Superior temporal gyrus (tissue), 1 donor: ENCODE results near the gene DEGS1.

Source experiments
- DNase-seq: peaks from one replicate; pipeline ENCODE4 v3.0.0-alpha.2; 2016; ENCODE audit errors: extremely low spot score

The DEGS1 gene

GRCh38 chr1:224182866-224183590 is at the start of gene DEGS1:
TSS of gene DEGS1 (plus strand) at chr1:224183240. CDS start at chr1:224183337, 97 bp downstream.
- peak; percentile 76 for DNase-seq

- no peak for DNase-seq
Measured at GRCh38 chr1:224133741-224134299, 49.2 kb upstream of the DEGS1 start.

GRCh38 chr1:224137518-224137917 is 45.5 kb upstream of the DEGS1 start:
- no peak for DNase-seq

- no peak for DNase-seq
Measured at GRCh38 chr1:224138198-224138597, 44.8 kb upstream of the DEGS1 start.

GRCh38 chr1:224141693-224142092 is 41.3 kb upstream of the DEGS1 start:
- no peak for DNase-seq

- DNase-seq: no peak
Measured at GRCh38 chr1:224149709-224150108, 33.3 kb upstream of the DEGS1 start.

GRCh38 chr1:224151117-224151516 is 31.9 kb upstream of the DEGS1 start:
- no peak for DNase-seq

- DNase-seq: no peak
Measured at GRCh38 chr1:224157316-224157715, 25.7 kb upstream of the DEGS1 start.

- no peak for DNase-seq
Measured at GRCh38 chr1:224159541-224159940, 23.5 kb upstream of the DEGS1 start.

- no peak for DNase-seq
Measured at GRCh38 chr1:224160171-224160682, 22.8 kb upstream of the DEGS1 start.

GRCh38 chr1:224162768-224163167 is 20.3 kb upstream of the DEGS1 start:
- no peak for DNase-seq

GRCh38 chr1:224163311-224163710 is 19.7 kb upstream of the DEGS1 start:
- DNase-seq: no peak

GRCh38 chr1:224168859-224169380 is 14.1 kb upstream of the DEGS1 start:
- DNase-seq: no peak

GRCh38 chr1:224169718-224170270 is 13.2 kb upstream of the DEGS1 start:
- no peak for DNase-seq

- no peak for DNase-seq
Measured at GRCh38 chr1:224170343-224170742, 12.7 kb upstream of the DEGS1 start.

GRCh38 chr1:224170748-224171478 is 12.1 kb upstream of the DEGS1 start:
- no peak for DNase-seq

- DNase-seq: no peak
Measured at GRCh38 chr1:224172229-224172628, 10.8 kb upstream of the DEGS1 start.

GRCh38 chr1:224173523-224173922 is 9.5 kb upstream of the DEGS1 start:
- DNase-seq: peak; percentile 1

- DNase-seq: no peak
Measured at GRCh38 chr1:224175617-224176016, 7.4 kb upstream of the DEGS1 start.

- DNase-seq: no peak
Measured at GRCh38 chr1:224177356-224177999, 5.6 kb upstream of the DEGS1 start.

- DNase-seq: peak; percentile 2
Measured at GRCh38 chr1:224178894-224179293, 4.1 kb upstream of the DEGS1 start.
